HUDEP-2 (cell line): ENCODE results near the gene KDM4D.
"Not testable (repeated sequence)": the region's sequence is repeated elsewhere in the genome, so short reads cannot be mapped to it uniquely, and the experiment has no call there.

Source experiments
- DNase-seq, 76 experiments: peaks; one replicate each; lab custom pipeline; 2025; ENCODE audit not compliant: unreplicated experiment in 76 of 76; lab: John Stamatoyannopoulos, UW

The KDM4D gene

DNA sequence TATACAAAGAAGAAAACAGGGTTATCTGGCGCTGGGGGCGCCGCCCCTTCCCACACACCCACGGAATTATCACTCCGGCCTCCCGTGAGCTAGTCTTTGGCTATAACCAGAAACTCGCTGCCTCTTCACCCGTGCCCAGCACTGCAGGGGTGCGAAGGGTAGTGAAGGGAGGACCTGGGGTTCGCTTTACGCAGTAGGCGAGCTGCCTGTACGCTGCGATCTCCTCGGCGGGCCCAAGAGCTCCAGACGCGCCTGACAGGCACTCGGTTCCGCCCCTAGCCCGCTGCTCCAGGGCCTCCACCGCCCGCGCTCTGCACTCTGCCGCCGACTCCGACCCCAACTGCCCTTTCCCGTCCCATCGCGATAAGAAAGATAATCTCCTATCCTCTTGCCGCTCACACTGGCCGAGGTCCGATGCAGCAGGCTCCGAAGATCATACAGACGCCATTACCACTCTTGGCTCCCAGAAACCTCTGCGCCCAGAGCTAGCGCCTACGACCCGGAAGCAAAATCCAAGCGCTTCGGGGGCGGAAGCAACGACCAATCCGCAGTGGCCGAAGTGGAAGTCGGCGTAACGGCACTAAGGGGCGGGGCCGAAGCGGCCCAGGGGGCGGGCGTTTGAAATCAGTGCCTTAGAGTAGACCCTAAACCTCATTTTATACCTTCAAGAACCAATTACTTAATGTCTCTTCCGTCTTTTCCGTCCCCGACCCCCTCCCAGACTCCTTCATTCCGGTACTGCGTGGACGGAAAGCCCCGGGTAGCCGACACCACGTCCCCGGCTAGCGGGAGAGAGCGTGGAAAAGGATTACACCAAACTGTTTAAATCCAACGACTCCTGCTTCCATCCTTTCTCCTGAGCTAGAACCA lies at the start of gene KDM4D, which contains the start of gene CWC15:
Gene KDM4D (plus strand): TSS at position 611 of the 870 bp plus-strand sequence. CDS start 23,664 bp downstream, outside the sequence.
Gene CWC15 (minus strand): TSS at position 458 of the 870 bp plus-strand sequence. CDS start 1,371 bp downstream, outside the sequence.
- peak in 74 of 76 experiments; percentile 39 to 91 (median 82) for DNase-seq

DNA sequence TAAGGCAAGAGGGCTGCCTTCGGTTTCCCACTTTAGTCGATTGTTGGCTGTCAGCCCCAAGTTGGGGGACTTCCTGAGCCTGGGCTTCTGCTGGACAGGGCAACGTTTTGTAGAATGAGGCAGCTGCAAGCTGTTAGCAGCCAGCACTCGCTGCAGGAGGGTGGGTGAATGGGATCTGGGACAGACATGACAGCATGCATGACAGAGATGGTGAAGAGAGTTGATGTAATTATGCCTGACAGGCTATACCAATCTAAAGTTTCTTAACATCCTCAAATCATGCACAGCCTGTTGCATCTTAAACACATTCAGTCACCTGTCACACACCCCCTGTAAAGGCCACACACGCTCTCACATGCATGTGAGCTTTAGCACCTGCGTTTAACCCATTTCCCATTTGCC lies 49.3 kb upstream of the KDM4D start:
- no peak for DNase-seq

GRCh38 chr11:94924612-94925011 lies 48.9 kb upstream of the KDM4D start:
- DNase-seq = no peak

GRCh38 chr11:94925422-94926270 lies 47.9 kb upstream of the KDM4D start:
- DNase-seq = no peak

GRCh38 chr11:94926271-94926625 lies 47.3 kb upstream of the KDM4D start:
- DNase-seq = no peak

- no peak for DNase-seq
Measured at GRCh38 chr11:94926698-94927237, 46.7 kb upstream of the KDM4D start.

DNA sequence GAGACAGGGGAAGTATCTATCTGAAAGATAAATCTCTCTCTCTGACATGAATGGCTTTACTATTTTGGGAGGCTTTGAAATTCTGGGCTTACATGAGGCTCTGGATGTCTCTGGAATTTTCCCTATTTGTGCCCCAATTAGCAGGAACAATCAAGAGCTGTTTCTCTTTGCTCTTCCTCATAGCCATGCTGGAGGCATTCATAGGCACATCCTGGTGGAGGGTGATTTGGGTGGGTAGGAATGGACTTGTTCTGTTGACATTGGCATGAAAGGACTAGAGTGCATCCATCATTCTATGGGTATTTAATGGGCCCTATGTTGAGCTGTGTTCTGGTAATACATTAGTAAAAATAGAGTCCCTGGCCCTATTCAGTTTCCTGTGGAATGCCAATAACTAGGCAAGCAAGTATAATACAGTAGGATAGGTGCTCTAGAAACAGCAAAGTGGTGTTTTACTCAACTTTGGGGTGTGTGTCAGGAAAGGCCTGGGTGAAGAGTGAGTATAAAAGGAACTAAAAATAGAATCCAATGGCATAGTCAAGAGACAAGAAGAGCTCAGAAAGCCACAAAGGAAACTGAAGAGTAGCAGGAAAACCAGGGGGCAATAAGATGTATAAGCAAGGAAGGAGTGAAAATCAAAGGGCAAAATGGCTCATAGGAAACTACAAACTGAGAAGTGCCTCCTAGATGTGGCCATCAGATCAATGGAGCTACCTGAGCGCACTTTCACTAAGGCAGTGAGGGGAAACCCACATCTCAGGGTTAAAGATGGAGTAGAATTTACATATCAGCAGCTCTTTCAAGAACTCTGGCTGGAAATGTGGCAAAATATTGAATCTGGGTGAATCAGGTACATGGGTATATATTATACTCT lies 45.2 kb upstream of the KDM4D start:
- DNase-seq = no peak

- not testable (repeated sequence) for DNase-seq
Measured at GRCh38 chr11:94932072-94932471, 41.4 kb upstream of the KDM4D start.

DNA sequence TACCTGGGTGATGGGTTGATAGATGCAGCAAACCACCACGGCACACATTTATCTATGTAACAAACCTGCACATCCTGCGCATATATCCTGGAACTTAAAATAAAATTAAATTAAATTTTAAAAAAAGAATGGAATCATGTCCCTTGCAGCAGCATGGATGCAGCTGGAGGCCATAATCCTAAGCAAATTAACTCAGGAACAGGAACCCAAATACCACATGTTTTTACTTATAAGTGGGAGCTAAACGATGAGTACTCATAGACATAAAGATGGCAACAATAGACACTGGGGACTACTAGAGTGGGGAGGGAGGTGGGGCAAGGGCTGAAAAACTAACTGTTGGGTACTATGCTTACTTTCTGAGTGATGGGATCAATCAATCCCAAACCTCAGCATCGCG lies 41.0 kb upstream of the KDM4D start:
- no peak for DNase-seq

DNA sequence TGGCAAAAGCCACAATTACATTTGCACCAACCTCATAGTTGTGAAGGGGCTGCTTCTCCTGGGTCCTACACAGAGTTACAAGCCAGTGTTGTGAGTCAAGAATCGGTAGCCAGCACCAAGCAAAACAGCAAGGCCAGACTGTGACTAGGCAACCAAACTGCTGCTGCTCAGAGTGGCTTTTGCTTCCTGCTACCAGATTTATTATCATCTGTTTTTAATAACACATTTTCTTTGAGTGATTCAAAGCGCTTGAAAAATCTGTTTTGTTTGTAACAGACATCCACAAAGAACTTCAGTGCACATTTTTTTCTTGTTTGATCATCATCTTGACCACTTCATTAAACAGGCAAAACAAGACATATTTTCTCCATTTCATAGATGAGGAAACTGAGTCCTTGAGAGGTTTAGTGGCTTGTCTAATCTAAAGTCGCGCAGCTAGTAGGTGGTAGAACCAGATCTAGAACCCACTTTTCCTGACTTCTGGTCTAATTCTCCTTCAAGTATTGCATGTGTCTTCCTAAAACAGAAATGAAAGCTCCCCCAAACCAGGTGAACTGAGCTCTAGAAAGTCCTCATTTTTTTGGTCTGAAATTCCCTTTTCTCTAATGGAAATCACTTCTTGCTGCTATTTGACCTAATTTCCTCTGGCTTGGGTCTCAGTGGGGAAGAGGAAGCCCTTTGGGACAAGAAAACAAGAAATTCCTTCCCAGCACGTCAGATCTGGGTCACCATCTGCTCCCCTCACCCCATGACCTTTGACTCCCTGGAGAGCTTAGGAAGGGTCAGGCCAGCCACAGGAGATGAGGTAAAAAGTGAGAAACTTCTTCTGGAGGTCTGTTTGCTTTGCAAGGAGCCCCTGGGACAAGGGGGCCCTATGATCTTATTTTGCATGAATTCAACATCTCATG lies 40.0 kb upstream of the KDM4D start:
- no peak for DNase-seq

- DNase-seq = no peak
Measured at GRCh38 chr11:94934362-94934761, 39.1 kb upstream of the KDM4D start.

DNA sequence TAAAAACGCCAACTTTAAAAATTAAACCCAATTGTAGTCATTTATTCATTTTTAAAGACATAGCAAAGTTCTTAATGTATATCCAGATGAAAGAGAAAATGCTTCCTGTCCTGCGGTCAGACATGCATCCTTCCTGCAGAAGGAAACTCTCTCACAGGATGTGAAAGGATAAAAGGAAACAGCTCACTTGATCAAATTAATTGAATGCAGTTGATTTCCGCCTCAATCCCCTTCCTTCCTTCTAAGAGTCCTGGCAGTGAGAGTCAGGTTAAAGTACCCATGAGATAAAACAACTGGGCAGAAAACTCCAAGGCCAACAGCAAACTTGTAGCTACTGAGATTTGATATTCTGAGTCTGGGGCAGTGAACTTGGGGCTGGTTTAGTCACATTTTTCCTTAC lies 38.7 kb upstream of the KDM4D start:
- no peak for DNase-seq

- no peak for DNase-seq
Measured at GRCh38 chr11:94938095-94939055, 35.1 kb upstream of the KDM4D start.

DNA sequence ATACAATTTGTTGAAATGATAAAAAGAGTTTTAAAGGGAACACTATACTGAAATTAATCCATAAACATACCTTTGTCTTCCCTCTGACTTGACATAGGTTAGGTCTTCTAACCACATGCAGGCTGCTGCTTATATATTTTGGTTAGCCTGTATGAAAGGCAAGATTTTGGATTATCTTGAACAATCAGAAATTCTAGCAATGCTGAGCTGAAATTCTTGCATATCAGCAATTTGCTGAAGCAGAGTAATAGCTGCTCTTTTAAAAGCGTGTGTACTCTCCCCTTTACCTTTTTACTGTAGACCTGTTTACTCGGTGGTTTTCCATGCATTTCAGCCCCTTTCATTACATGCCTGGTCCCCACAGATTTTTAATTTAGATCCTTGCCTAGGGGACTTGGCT lies 34.2 kb upstream of the KDM4D start:
- no peak for DNase-seq

DNA sequence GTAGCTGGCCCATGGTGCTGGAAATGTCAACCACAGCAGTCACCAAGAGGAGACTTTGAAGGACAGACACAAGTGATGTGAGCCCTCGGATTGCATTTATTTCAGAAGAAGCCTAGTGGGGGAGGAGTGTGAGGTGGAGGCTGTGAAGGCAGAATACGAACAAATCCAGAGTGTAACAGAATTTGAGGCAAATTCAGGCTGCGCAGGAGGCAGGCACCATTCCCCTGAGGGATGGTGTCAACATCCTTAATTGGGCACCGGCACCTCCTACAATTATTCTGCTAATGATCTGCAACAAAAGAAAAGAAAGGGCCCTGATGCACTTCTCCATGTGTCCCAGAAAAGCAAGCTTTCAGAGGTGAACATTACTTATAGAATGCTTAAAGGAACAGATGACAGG lies 32.4 kb upstream of the KDM4D start:
- DNase-seq = no peak

GRCh38 chr11:94946812-94947211 lies 26.7 kb upstream of the KDM4D start:
- DNase-seq = no peak

GRCh38 chr11:94948070-94948617 lies 25.4 kb upstream of the KDM4D start:
- no peak for DNase-seq

DNA sequence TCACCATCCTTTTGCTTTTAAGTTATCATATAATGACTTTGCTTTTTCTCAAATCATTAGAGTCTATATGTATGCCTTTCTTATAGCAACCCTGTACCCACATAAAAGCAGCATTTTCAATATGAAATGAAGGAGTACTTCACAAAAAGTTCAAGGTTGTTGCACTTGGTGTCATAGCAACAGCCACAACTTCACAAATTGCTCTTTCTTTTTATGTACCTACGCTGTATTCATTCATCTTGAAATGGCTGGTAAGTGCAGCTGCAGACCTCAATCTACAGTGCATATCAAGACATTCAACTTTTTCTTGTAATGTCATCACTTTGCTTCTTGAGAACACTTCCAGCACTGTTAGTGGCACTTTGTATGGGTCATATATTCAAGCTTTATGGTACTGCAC lies 18.8 kb upstream of the KDM4D start:
- no peak for DNase-seq
